HG02943 (cell line): ENCODE measurements around the gene PGGHG.

Experiments
- ATAC-seq: cut with Tn5 transposase; IDR thresholded peaks from one replicate; pipeline ENCODE4 v1.9.1; 2021; ENCODE audit warnings: mild to moderate bottlenecking, low read depth, moderate library complexity; ENCODE audit not compliant: unreplicated experiment

Gene PGGHG

GRCh38 chr11:288478-289397 is at the start of gene PGGHG:
Gene PGGHG (plus strand): TSS chr11:289126. CDS start chr11:289817, 691 bp downstream.
- no peak for ATAC-seq

GRCh38 chr11:240315-240714 is 48.6 kb upstream of the PGGHG start:
- no peak for ATAC-seq

- no peak for ATAC-seq
Observed at GRCh38 chr11:241634-242033, 47.3 kb upstream of the PGGHG start.

GRCh38 chr11:244376-244775 is 44.5 kb upstream of the PGGHG start:
- no peak for ATAC-seq

- ATAC-seq: no peak
Observed at GRCh38 chr11:249062-249461, 39.9 kb upstream of the PGGHG start.

- no peak for ATAC-seq
Observed at GRCh38 chr11:250274-250673, 38.7 kb upstream of the PGGHG start.

GRCh38 chr11:250740-251299 is 38.1 kb upstream of the PGGHG start:
- ATAC-seq: no peak

- ATAC-seq: no peak
Observed at GRCh38 chr11:251550-251949, 37.4 kb upstream of the PGGHG start.

- no peak for ATAC-seq
Observed at GRCh38 chr11:252666-253065, 36.3 kb upstream of the PGGHG start.

- no peak for ATAC-seq
Observed at GRCh38 chr11:253160-253885, 35.6 kb upstream of the PGGHG start.

- ATAC-seq: no peak
Observed at GRCh38 chr11:253886-254270, 35.0 kb upstream of the PGGHG start.

GRCh38 chr11:255176-255575 is 33.8 kb upstream of the PGGHG start:
- ATAC-seq: no peak

- ATAC-seq: no peak
Observed at GRCh38 chr11:255816-256215, 33.1 kb upstream of the PGGHG start.

GRCh38 chr11:256952-257737 is 31.8 kb upstream of the PGGHG start:
- ATAC-seq: no peak

- no peak for ATAC-seq
Observed at GRCh38 chr11:257766-258493, 31.0 kb upstream of the PGGHG start.

GRCh38 chr11:259413-259812 is 29.5 kb upstream of the PGGHG start:
- ATAC-seq: no peak

GRCh38 chr11:261624-262023 is 27.3 kb upstream of the PGGHG start:
- no peak for ATAC-seq

- ATAC-seq: no peak
Observed at GRCh38 chr11:266676-267439, 22.1 kb upstream of the PGGHG start.

GRCh38 chr11:267491-267994 is 21.4 kb upstream of the PGGHG start:
- no peak for ATAC-seq
